Transverse colon (tissue), 4 donors: ENCODE measurements around the gene APBB1IP. TPM values are rescaled to one million over a fixed set of nuclear protein-coding genes. Genes with fewer than 3 reads are reported as not detected.
"Not testable (repeated sequence)": the region's sequence is repeated elsewhere in the genome, so short reads cannot be mapped to it uniquely, and the experiment has no call there.

Experiments used
- DNase-seq: peaks from one replicate; pipeline ENCODE4 v3.0.0-alpha.2; 2019
- H3K27ac ChIP-seq, 4 donors: fragments of 200-600 bp; sonication (generic); 2 replicates each; pipeline ENCODE4 v1.5.1; 2016 to 2018; ENCODE audit warnings: inconsistent platforms in 4 of 4
- H3K27me3 ChIP-seq: fragments of 200-600 bp; sonication (generic); 2 replicates; pipeline ENCODE4 v1.5.1; 2017; ENCODE audit warnings: inconsistent platforms
- H3K36me3 ChIP-seq, 4 donors: fragments of 200-600 bp; sonication (generic); 2 replicates each; pipeline ENCODE4 v1.5.1; 2017 to 2019; ENCODE audit warnings: inconsistent platforms in 4 of 4
- H3K4me1 ChIP-seq, 4 donors: fragments of 200-600 bp; sonication (generic); 2 replicates each; pipeline ENCODE4 v1.5.1; 2017 to 2020; ENCODE audit warnings: inconsistent platforms in 4 of 4
- H3K4me3 ChIP-seq, 4 donors: fragments of 200-600 bp; sonication (generic); 1 replicate in 1 of 4; 2 replicates in 3 of 4; pipeline versions ENCODE4 v1.5.1 to v1.6.1; 2017 to 2019; ENCODE audit warnings: inconsistent platforms in 4 of 4
- H3K9me3 ChIP-seq, 2 donors: fragments of 200-600 bp; sonication (generic); 2 replicates each; pipeline ENCODE4 v1.5.1; 2017 to 2019; ENCODE audit warnings: inconsistent platforms in 2 of 2
- EP300 ChIP-seq: sonication (generic); formaldehyde crosslinking; IDR thresholded peaks from one replicate; pipeline ENCODE4 v1.6.1; 2017; ENCODE audit warnings: antibody characterized with exemption, low read depth
- POLR2A ChIP-seq: fragments of 450-650 bp; IDR thresholded peaks from one replicate; pipeline ENCODE4 v1.6.1; 2016; ENCODE audit warnings: antibody characterized with exemption, mild to moderate bottlenecking, moderate library complexity
- POLR2AphosphoS5 ChIP-seq, 3 donors: sonication (generic); formaldehyde crosslinking; IDR thresholded peaks; one replicate each; pipeline ENCODE4 v1.6.1; 2016; ENCODE audit warnings: antibody characterized with exemption in 3 of 3
- WGBS, 2 donors: methylation state at CpG; one replicate each; pipeline ENCODE4 v1.1.5; 2018; ENCODE audit warnings: low coverage in 1 of 2; 5-methylcytosine and 5-hydroxymethylcytosine counted together
- in situ Hi-C, 4 donors: fragments of 200-750 bp; cut with MboI; loops; one replicate each; pipeline versions ENCODE4 v1.15.0 to v1.15.1; 2017; ENCODE audit warnings: low sequenced_read_pairs in 3 of 4, low pct_ligation_motif_present in 1 of 4, low pct_unique_long_range_greater_than_20kb in 1 of 4
- intact Hi-C: fragments of 100-400 bp; cut with DNase I; formaldehyde crosslinking; loops from one replicate; pipeline ENCODE4 v1.15.1; 2023; ENCODE audit warnings: low total_unique reads
- total RNA-seq, 4 donors: library from RNA; depleted of rRNA; stranded (reverse); fragments of >200 nt; gene quantifications; one replicate each; pipeline ENCODE4 v1.1.0, GENCODE V29; 2016
- TF ChIP-seq, protein P1 (sequence below), 5 experiments: fragments of 200-600 bp in 3 of 5; fragments of 450-650 bp in 2 of 5; sonication (generic) in 3 of 5; IDR thresholded peaks; 1 replicate in 2 of 5; 2 replicates in 3 of 5; pipeline ENCODE4 v1.5.1; 2016 to 2017; ENCODE audit warnings: antibody characterized with exemption in 5 of 5, inconsistent platforms in 3 of 5, mild to moderate bottlenecking in 2 of 5, moderate library complexity in 1 of 5

APBB1IP gene
- total RNA-seq, 4 donors from 2014 or later, result 2.5 to 7.6 (median 6.4) TPM; not detected in 1

DNA sequence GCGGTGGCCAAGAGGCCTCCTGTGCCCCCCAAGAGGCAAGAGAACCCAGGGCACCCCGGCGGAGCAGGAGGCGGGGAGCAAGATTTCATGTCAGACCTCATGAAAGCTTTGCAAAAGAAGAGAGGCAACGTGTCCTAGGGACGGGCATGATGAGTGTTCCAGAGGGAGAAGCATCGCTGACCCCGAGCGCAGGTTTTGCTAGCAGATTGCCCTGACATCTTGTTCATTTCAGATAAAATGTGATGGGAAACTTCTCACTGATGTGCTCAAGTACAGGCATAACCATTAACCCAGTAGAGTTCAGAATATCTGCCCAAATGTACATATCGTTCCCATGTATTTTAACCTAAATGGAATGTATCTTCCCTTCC is 129.2 kb downstream of the APBB1IP start:
- peaks cover 0 to 3% (median 0%) of the 10 kb centered on the region in 4 donors for H3K4me1 ChIP-seq
- in situ Hi-C loops, result loop anchor here in 2 of 4 donors (25.0 kb wide), 2 partner anchors 230 to 680 kb away; no protein-coding TSS in a partner anchor
- intact Hi-C loops, result no loop called here
- H3K4me3 ChIP-seq, result peak overlapping the region in 3 of 4 donors; percentile 14 to 51 (median 32)
- 20 to 23% methylated on average over 2 to 10 of the region's 10 CpGs for WGBS, 2 donors
- no peaks in the 10 kb centered on the region for H3K9me3 ChIP-seq
- peaks cover 68% of the 10 kb centered on the region for H3K27me3 ChIP-seq
- no peak overlapping the region for H3K27ac ChIP-seq
- TF ChIP-seq EP300 (no peak), POLR2AphosphoS5 (IDR thresholded peaks at IDR 0.05) (no peak), POLR2A (no peak)
- TF ChIP-seq, protein P1, sequence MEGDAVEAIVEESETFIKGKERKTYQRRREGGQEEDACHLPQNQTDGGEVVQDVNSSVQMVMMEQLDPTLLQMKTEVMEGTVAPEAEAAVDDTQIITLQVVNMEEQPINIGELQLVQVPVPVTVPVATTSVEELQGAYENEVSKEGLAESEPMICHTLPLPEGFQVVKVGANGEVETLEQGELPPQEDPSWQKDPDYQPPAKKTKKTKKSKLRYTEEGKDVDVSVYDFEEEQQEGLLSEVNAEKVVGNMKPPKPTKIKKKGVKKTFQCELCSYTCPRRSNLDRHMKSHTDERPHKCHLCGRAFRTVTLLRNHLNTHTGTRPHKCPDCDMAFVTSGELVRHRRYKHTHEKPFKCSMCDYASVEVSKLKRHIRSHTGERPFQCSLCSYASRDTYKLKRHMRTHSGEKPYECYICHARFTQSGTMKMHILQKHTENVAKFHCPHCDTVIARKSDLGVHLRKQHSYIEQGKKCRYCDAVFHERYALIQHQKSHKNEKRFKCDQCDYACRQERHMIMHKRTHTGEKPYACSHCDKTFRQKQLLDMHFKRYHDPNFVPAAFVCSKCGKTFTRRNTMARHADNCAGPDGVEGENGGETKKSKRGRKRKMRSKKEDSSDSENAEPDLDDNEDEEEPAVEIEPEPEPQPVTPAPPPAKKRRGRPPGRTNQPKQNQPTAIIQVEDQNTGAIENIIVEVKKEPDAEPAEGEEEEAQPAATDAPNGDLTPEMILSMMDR (IDR thresholded peaks at IDR 0.05), result no peak
- no peak for DNase-seq
- H3K36me3 ChIP-seq, result no peaks in the 10 kb centered on the region

DNA sequence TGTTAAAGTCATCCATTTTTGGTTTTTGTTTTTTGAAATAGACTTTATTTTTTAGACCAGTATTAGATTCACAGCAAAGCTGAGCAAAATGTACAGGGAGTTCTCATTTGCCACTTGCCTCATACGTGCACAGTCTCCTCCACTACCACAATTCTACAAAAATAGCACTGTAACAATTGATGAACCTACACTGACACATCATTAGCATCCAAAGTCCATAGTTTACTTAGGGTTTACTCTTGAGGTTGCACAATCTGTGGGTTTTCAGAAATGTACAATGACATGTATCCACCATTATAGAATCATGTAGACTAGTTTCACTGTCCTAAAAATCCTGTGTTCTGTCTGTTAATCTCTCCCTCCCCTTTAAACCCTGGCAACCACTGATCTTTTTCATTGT is 133.5 kb downstream of the APBB1IP start:
- peaks cover 37% of the 10 kb centered on the region for H3K27me3 ChIP-seq
- in situ Hi-C loops (loop anchor here in 2 of 4 donors (25.0 kb wide), 2 partner anchors 234 to 684 kb away; no protein-coding TSS in a partner anchor), intact Hi-C loops (no loop called here)
- WGBS, 2 donors, result 35 to 64% methylated on average over 1 of the region's 1 CpG
- H3K4me1 ChIP-seq, result peaks cover 0 to 3% (median 0%) of the 10 kb centered on the region in 4 donors
- no peaks in the 10 kb centered on the region for H3K36me3 ChIP-seq
- H3K4me3 ChIP-seq, result no peak overlapping the region
- no peaks in the 10 kb centered on the region for H3K9me3 ChIP-seq
- no peak overlapping the region for H3K27ac ChIP-seq
- DNase-seq, result no peak
- no peak for TF ChIP-seq EP300
- no peak for TF ChIP-seq POLR2AphosphoS5 (IDR thresholded peaks at IDR 0.05)
- TF ChIP-seq POLR2A, result no peak
- TF ChIP-seq, protein P1 (IDR thresholded peaks at IDR 0.05), result no peak

DNA sequence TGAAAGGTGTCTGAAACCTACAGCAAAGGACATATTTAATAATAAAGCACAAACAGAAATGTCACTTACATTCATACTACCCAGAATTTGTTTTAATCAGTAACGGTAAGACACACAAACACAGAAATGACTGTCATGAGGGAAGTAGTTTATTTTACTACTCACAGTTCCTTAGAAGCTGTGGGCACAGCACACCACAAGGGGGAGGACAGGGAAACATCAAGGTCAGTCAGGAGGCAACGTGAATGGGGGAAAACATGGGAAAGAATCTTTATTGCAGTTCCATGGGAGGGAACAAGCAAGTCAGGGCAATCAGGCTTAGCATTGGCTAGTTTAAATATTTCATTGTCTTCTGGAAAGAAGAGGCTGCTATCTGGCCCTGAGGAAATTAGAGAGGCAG is 135.5 kb downstream of the APBB1IP start:
- H3K27me3 ChIP-seq, result peaks cover 17% of the 10 kb centered on the region
- H3K36me3 ChIP-seq, result no peaks in the 10 kb centered on the region
- no peaks in the 10 kb centered on the region for H3K9me3 ChIP-seq
- 16 to 37% methylated on average over 2 of the region's 2 CpGs for WGBS, 2 donors
- H3K4me3 ChIP-seq, result no peak overlapping the region
- H3K27ac ChIP-seq, result no peak overlapping the region
- in situ Hi-C loops, result loop anchor here in 2 of 4 donors (25.0 kb wide), 2 partner anchors 236 to 686 kb away; no protein-coding TSS in a partner anchor
- no peaks in the 10 kb centered on the region for H3K4me1 ChIP-seq
- intact Hi-C loops, result no loop called here
- TF ChIP-seq, protein P1 (IDR thresholded peaks at IDR 0.05), result no peak
- TF ChIP-seq POLR2A, result no peak
- no peak for TF ChIP-seq POLR2AphosphoS5 (IDR thresholded peaks at IDR 0.05)
- TF ChIP-seq EP300, result no peak
- peak; percentile 20 for DNase-seq

DNA sequence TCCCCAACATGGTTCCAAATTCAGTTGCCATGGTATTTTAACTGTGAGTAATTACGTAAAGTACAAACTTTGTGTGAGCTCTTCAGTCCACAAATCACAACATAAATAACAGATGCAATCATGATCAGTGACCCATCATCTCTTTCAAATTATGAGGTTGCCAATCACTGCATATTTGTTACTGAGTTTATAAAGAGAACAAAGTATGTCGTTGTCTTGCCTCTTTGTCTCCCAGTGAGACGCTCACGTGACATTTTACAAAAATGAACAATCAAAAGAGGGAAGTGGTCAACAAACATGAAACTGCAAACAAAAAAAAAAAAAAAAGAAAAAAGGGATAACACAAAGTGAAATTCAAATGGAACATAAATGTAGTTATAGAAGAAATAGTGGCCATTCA is 136.6 kb downstream of the APBB1IP start:
- H3K27me3 ChIP-seq, result peaks cover 14% of the 10 kb centered on the region
- TF ChIP-seq, protein P1 (IDR thresholded peaks at IDR 0.05), result no peak
- no peak for TF ChIP-seq POLR2AphosphoS5 (IDR thresholded peaks at IDR 0.05)
- no peak for TF ChIP-seq POLR2A
- TF ChIP-seq EP300, result no peak
- H3K27ac ChIP-seq, result no peak overlapping the region
- in situ Hi-C loops (loop anchor here in 2 of 4 donors (25.0 kb wide), 2 partner anchors 237 to 687 kb away; no protein-coding TSS in a partner anchor), intact Hi-C loops (no loop called here)
- 70 to 74% methylated on average over 4 of the region's 4 CpGs for WGBS, 2 donors
- no peaks in the 10 kb centered on the region for H3K4me1 ChIP-seq
- no peak overlapping the region for H3K4me3 ChIP-seq
- no peaks in the 10 kb centered on the region for H3K9me3 ChIP-seq
- no peaks in the 10 kb centered on the region for H3K36me3 ChIP-seq
- no peak for DNase-seq

DNA sequence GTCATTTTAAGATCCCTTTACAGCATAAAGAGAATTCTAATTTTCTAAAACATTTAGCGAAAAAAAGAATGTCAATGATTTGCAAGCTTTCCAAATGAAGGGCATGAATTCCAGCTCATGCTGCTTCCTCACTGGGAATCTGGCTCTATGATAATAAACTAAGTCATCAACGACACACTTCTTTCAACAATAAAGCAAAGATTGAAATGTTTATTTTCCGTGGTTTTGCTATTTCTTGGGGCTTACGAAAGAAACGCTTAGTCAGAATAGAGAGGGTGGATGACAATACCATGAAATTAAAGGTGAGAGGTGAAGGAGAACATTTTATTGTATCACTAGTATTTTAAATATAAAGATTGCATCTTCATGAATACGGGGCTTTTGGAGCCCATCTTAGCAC is 140.2 kb downstream of the APBB1IP start:
- H3K27me3 ChIP-seq, H3K9me3 ChIP-seq, H3K4me3 ChIP-seq, in situ Hi-C loops, DNase-seq, H3K4me1 ChIP-seq, intact Hi-C loops, H3K36me3 ChIP-seq, H3K27ac ChIP-seq: not testable (repeated sequence)
- WGBS, 2 donors, result 77 to 78% methylated on average over 6 of the region's 6 CpGs
